Measurements from ENCODE around the gene ASPA.

DNA sequence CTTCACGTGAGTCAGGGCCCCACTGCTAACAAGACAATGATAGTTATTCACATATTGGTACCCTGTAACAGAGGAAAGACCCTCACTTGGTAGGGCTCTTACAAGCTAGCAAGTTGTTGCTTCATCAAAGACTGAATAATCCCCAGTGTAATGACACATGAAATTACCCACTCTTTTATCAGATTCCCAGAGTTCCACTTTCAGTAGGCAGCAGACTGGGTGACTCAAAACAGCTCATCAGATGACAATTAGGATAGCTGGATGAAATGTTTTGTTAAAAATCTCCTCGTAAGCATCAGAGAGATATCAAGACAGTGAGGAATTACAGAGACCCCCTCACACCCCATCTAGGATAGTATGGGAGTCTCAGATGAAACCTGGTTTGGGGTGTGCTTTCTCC lies 35.3 kb upstream of the ASPA start:
- TF ChIP-seq EZH2 (IDR thresholded peaks at IDR 0.05; ENCODE audit: insufficient read depth, poor library complexity, severe bottlenecking) (no peak), EZH2phosphoT487 (IDR thresholded peaks at IDR 0.05; ENCODE audit: insufficient read depth, low read depth) (no peak)
